ENCODE results near the gene TEAD2.

DNA sequence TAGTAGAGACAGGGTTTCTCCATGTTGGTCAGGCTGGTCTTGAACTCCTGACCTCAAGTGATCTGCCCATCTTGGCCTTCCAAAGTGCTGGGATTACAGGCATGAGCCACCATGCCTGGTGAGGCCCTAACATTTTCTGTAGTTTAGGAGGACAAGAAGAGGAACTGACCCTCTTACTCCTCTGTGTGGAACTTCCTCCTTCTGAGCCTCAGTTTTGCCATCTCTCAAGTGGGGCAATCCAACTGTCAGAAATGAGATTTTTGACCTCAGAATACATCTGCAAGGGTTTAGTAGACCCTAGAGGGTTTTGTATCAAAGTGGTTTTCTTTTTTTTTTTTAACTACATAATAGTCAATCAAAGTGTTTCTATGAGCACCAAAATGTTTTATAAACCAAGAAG lies 3.9 kb upstream of the TEAD2 start:
- TF ChIP-seq, protein P1, sequence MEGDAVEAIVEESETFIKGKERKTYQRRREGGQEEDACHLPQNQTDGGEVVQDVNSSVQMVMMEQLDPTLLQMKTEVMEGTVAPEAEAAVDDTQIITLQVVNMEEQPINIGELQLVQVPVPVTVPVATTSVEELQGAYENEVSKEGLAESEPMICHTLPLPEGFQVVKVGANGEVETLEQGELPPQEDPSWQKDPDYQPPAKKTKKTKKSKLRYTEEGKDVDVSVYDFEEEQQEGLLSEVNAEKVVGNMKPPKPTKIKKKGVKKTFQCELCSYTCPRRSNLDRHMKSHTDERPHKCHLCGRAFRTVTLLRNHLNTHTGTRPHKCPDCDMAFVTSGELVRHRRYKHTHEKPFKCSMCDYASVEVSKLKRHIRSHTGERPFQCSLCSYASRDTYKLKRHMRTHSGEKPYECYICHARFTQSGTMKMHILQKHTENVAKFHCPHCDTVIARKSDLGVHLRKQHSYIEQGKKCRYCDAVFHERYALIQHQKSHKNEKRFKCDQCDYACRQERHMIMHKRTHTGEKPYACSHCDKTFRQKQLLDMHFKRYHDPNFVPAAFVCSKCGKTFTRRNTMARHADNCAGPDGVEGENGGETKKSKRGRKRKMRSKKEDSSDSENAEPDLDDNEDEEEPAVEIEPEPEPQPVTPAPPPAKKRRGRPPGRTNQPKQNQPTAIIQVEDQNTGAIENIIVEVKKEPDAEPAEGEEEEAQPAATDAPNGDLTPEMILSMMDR (IDR thresholded peaks at IDR 0.05): no peak
- no peak for TF ChIP-seq POLR2A (IDR thresholded peaks at IDR 0.05)

Measured in Peyer's patch (tissue), 4 donors.